IMR-90 (cell line): ENCODE measurements around the gene KRI1. TPM values are rescaled to one million over a fixed set of nuclear protein-coding genes. Genes with fewer than 3 reads are reported as not detected.

Experiments
- ATAC-seq: fragments of 200-7000 bp; cut with Tn5 transposase; 2 replicates; pipeline ENCODE4 v1.9.1; 2020; ENCODE audit warnings: low read depth, mild to moderate bottlenecking, moderate library complexity
- BruUV-seq: library from RNA; stranded (reverse); fragments of 400-500 nt; replicated peaks from 2 replicates; lab custom pipeline; 2021; lab: Mats Ljungman, UMichigan
- CTCF ChIA-PET: fragments of 300-600 bp; formaldehyde crosslinking; extraction: SDS; loops from one replicate; lab custom pipeline; 2021; ENCODE audit warnings: antibody characterized with exemption; lab: Yijun Ruan, JAX
- POLR2A ChIA-PET: fragments of 300-600 bp; sonication (Branson Sonifier 250); formaldehyde crosslinking; loops from one replicate; lab custom pipeline; 2022; ENCODE audit warnings: antibody characterized with exemption; ENCODE audit not compliant: unreplicated experiment; lab: Charles Lee
- DNase-seq: peaks from one replicate; pipeline ENCODE4 v3.0.0; 2013
- H2AFZ ChIP-seq: replicated peaks from 2 replicates; pipeline ENCODE3; 2013; ENCODE audit warnings: low read length, mild to moderate bottlenecking; ENCODE audit not compliant: poor library complexity
- H2AK5ac ChIP-seq: 2 replicates; pipeline ENCODE4 v1.6.1; 2013; ENCODE audit warnings: low read depth, low read length, inconsistent platforms
- H2AK9ac ChIP-seq: replicated peaks from 2 replicates; pipeline ENCODE3; 2013; ENCODE audit warnings: mild to moderate bottlenecking, low read depth, low read length, moderate library complexity; ENCODE audit not compliant: poor library complexity
- H2BK120ac ChIP-seq: 2 replicates; pipeline ENCODE4 v1.6.1; 2013; ENCODE audit warnings: low read depth, low read length, inconsistent platforms
- H2BK15ac ChIP-seq: 3 replicates; pipeline ENCODE4 v1.6.1; 2013; ENCODE audit warnings: low read depth, low read length, inconsistent platforms
- H2BK20ac ChIP-seq: 2 replicates; pipeline ENCODE4 v1.6.1; 2013; ENCODE audit warnings: low read depth, mild to moderate bottlenecking, inconsistent platforms, low read length, moderate library complexity
- H2BK5ac ChIP-seq: 2 replicates; pipeline ENCODE4 v1.6.1; 2013; ENCODE audit warnings: mild to moderate bottlenecking, low read depth, low read length, inconsistent platforms; ENCODE audit not compliant: poor library complexity, severe bottlenecking
- H3K14ac ChIP-seq: replicated peaks from 2 replicates; pipeline ENCODE4 v1.6.1; 2013; ENCODE audit warnings: low read depth, low read length, inconsistent platforms
- H3K18ac ChIP-seq: 2 replicates; pipeline ENCODE4 v1.6.1; 2013; ENCODE audit warnings: low read depth, low read length, control low read depth
- H3K23ac ChIP-seq: 2 replicates; pipeline ENCODE4 v1.6.1; 2013; ENCODE audit warnings: low read depth, low read length, inconsistent platforms
- H3K27ac ChIP-seq: 2 replicates; pipeline ENCODE4 v1.5.1; 2013; ENCODE audit warnings: mild to moderate bottlenecking, control low read depth, low read length; ENCODE audit not compliant: insufficient read depth
- H3K27me3 ChIP-seq: 2 replicates; pipeline ENCODE4 v1.6.1; 2013; ENCODE audit warnings: low read length; ENCODE audit not compliant: control insufficient read depth, insufficient read depth
- H3K36me3 ChIP-seq: 2 replicates; pipeline ENCODE4 v1.6.1; 2013; ENCODE audit warnings: low read length, mixed read lengths; ENCODE audit not compliant: control insufficient read depth, insufficient read depth
- H3K4ac ChIP-seq: 2 replicates; pipeline ENCODE4 v1.6.1; 2013; ENCODE audit warnings: low read depth, low read length, inconsistent platforms
- H3K4me1 ChIP-seq: 2 replicates; pipeline ENCODE4 v1.6.1; 2013; ENCODE audit warnings: low read length, mixed read lengths; ENCODE audit not compliant: control insufficient read depth, insufficient read depth
- H3K4me2 ChIP-seq: 2 replicates; pipeline ENCODE4 v1.6.1; 2013; ENCODE audit warnings: low read depth, mild to moderate bottlenecking, control low read depth, low read length, moderate library complexity
- H3K4me3 ChIP-seq: 2 replicates; pipeline ENCODE4 v1.5.1; 2013; ENCODE audit warnings: low read depth, mild to moderate bottlenecking, control low read depth, low read length, moderate library complexity; ENCODE audit not compliant: insufficient read depth
- H3K56ac ChIP-seq: 2 replicates; pipeline ENCODE4 v1.6.1; 2013; ENCODE audit warnings: low read length, inconsistent platforms; ENCODE audit not compliant: insufficient read depth; ENCODE audit errors: extremely low read depth
- H3K79me1 ChIP-seq, 2 experiments: 2 replicates each; pipeline ENCODE4 v1.6.1; 2013; ENCODE audit warnings: low read length in 2 of 2, inconsistent platforms in 1 of 2, low read depth in 1 of 2
- H3K9ac ChIP-seq: 2 replicates; pipeline ENCODE4 v1.6.1; 2013; ENCODE audit warnings: low read depth, low read length, control low read depth
- H3K9me1 ChIP-seq: 2 replicates; pipeline ENCODE4 v1.6.1; 2013; ENCODE audit warnings: low read length, inconsistent platforms; ENCODE audit not compliant: insufficient read depth
- H3K9me3 ChIP-seq: 2 replicates; pipeline ENCODE4 v1.6.1; 2013; ENCODE audit warnings: low read length; ENCODE audit not compliant: control insufficient read depth, insufficient read depth
- H4K20me1 ChIP-seq: 2 replicates; pipeline ENCODE4 v1.6.1; 2013; ENCODE audit warnings: low read length, inconsistent platforms; ENCODE audit not compliant: insufficient read depth
- H4K5ac ChIP-seq: 2 replicates; pipeline ENCODE4 v1.6.1; 2013; ENCODE audit warnings: mild to moderate bottlenecking, low read depth, low read length, control low read depth
- H4K8ac ChIP-seq, 2 experiments: 2 replicates each; pipeline ENCODE4 v1.6.1; 2013; ENCODE audit warnings: low read depth in 2 of 2, low read length in 2 of 2, control low read depth in 1 of 2, inconsistent platforms in 1 of 2
- H4K91ac ChIP-seq: 2 replicates; pipeline ENCODE4 v1.6.1; 2013; ENCODE audit warnings: low read depth, low read length, inconsistent platforms; ENCODE audit not compliant: insufficient read depth
- CEBPB ChIP-seq: IDR thresholded peaks from 2 replicates; pipeline ENCODE4 v1.6.1; 2012; ENCODE audit warnings: low read depth, low read length, improper control_type of control experiment
- CTCF ChIP-seq: conservative IDR thresholded peaks from 2 replicates; pipeline ENCODE4 v1.5.1; 2012; ENCODE audit warnings: mild to moderate bottlenecking, low read depth, low read length, improper control_type of control experiment
- MAZ ChIP-seq: IDR thresholded peaks from 2 replicates; pipeline ENCODE4 v1.6.1; 2012; ENCODE audit warnings: low read depth, mild to moderate bottlenecking, low read length, improper control_type of control experiment, moderate library complexity, borderline replicate concordance
- MXI1 ChIP-seq: IDR thresholded peaks from 2 replicates; pipeline ENCODE4 v1.6.1; 2012; ENCODE audit warnings: low read depth, mild to moderate bottlenecking, low read length, moderate library complexity, borderline replicate concordance
- POLR2A ChIP-seq: IDR thresholded peaks from 2 replicates; pipeline ENCODE4 v1.6.1; 2012; ENCODE audit warnings: mild to moderate bottlenecking, low read depth, low read length
- RAD21 ChIP-seq: IDR thresholded peaks from 2 replicates; pipeline ENCODE4 v1.6.1; 2012; ENCODE audit warnings: low read length, improper control_type of control experiment
- USF2 ChIP-seq: fragments of 150-350 bp; IDR thresholded peaks from 2 replicates; pipeline ENCODE4 v1.6.1; 2017; ENCODE audit warnings: mild to moderate bottlenecking, antibody characterized with exemption, low read length, low read depth
- WGBS, 2 experiments: methylation state at CpG; one replicate each; pipeline versions ENCODE4 v1.1.5 to v1.1.7; 2013; ENCODE audit warnings: missing lambda C conversion rate in 2 of 2; ENCODE audit not compliant: insufficient read length in 1 of 2; ENCODE audit errors: extremely low coverage in 2 of 2; 5-methylcytosine and 5-hydroxymethylcytosine counted together
- dilution Hi-C: fragments of 300-500 bp; cut with HindIII; formaldehyde crosslinking; loops from one replicate; pipeline ENCODE4 v1.14.3; 2018; ENCODE audit warnings: low sequenced_read_pairs; ENCODE audit not compliant: unreplicated experiment
- in situ Hi-C: fragments of 300-500 bp; cut with MboI; formaldehyde crosslinking; loops from 3 replicates; pipeline ENCODE4 v1.14.3; 2019; ENCODE audit warnings: low sequenced_read_pairs, inconsistent platforms, mixed read lengths
- intact Hi-C: fragments of 100-400 bp; cut with micrococcal nuclease; formaldehyde crosslinking; loops from 2 replicates; pipeline ENCODE4 v1.10.0; 2022
- polyA plus RNA-seq, 3 experiments: library from polyadenylated mRNA; depleted of rRNA; stranded (reverse); fragments of >200 nt; gene quantifications; 2 replicates each; pipeline ENCODE4 v1.2.3, GENCODE V29; 2012; ENCODE audit warnings: low replicate concordance in 1 of 3
- total RNA-seq: library from RNA; depleted of rRNA; stranded (reverse); fragments of >200 nt; gene quantifications from 2 replicates; pipeline ENCODE4 v1.2.3, GENCODE V29; 2012

The KRI1 gene
- total and polyA plus RNA-seq, 2 of the 4 experiments (the other 2 are of a cell fraction): 5.7 to 13.3 TPM

- TF ChIP-seq USF2 (peak; percentile 63; the same call in 1 of the 2 replicates), MXI1 (peak; percentile 83; the same call in 1 of the 2 replicates), POLR2A (no peak), RAD21 (peak; percentile 34; the same call in 1 of the 2 replicates), MAZ (peak; percentile 16; the same call in 1 of the 2 replicates), CEBPB (no peak), CTCF (peak; percentile 35)
- DNase-seq: peak; percentile 21
- Histone ChIP-seq H3K4me1 (peaks cover 2% of the 10 kb centered on the region), H3K27me3 (no peaks in the 10 kb centered on the region), H3K27ac (peak overlapping the region; percentile 39; the same call in 1 of the 2 replicates), H2BK20ac (no peak overlapping the region), H4K20me1 (no peaks in the 10 kb centered on the region), H3K9me3 (no peaks in the 10 kb centered on the region), H4K5ac (no peak overlapping the region), H2AFZ (peak overlapping the region; percentile 93), H2BK5ac (no peak overlapping the region), H3K9ac (peak overlapping the region; percentile 66), H3K23ac (peak overlapping the region; percentile 73; the same call in 1 of the 2 replicates), H3K4me2 (peak overlapping the region; percentile 53), H2BK120ac (no peak overlapping the region; the same call in 1 of the 2 replicates), H3K79me1 (peaks cover 26 to 49% of the 10 kb centered on the region in 2 experiments), H4K91ac (0 out of 2 replicates have a peak overlapping the region, but pooled peaks have one; percentile 32), H3K4me3 (peak overlapping the region; percentile 60), H2BK15ac (no peak overlapping the region), H3K56ac (peak overlapping the region; percentile 8; the same call in 1 of the 2 replicates), H3K9me1 (0 out of 2 replicates have a peak, but pooled peaks cover 4% of the 10 kb centered on the region), H3K36me3 (peaks cover 11% of the 10 kb centered on the region), H3K4ac (peak overlapping the region; percentile 54), H3K18ac (no peak overlapping the region), H3K14ac (peak overlapping the region; percentile 77; the same call in 1 of the 2 replicates), H4K8ac (peak overlapping the region; percentile 39 to 80; a peak in 2 of 4 replicates), H2AK9ac (peak overlapping the region; percentile 94), H2AK5ac (peak overlapping the region; percentile 90)
- intact Hi-C loops: no loop called here
- 16% methylated on average over 7 of the region's 10 CpGs; no CpG with 5 or more reads in 1 of the 2 experiments for WGBS, 2 experiments
- in situ Hi-C loops: no loop called here
- ChIA-PET POLR2A (no interaction called here), CTCF (no interaction called here)
- ATAC-seq: 0 out of 2 replicates have a peak, but pooled peaks have one; percentile 1
- dilution Hi-C loops: no loop called here
- BruUV-seq: no TSS peak
Observed at GRCh38 chr19:10565028-10565566, 713 bp downstream of the KRI1 start.
